ENCODE measurements around the gene GLT8D2. TPM values are rescaled to one million over a fixed set of nuclear protein-coding genes. Genes with fewer than 3 reads are reported as not detected.

The GLT8D2 gene
- total and polyA plus RNA-seq, 2 of the 13 experiments (the other 11 are each of a cell fraction or from before 2014, with no cell fraction given) = not detected

DNA sequence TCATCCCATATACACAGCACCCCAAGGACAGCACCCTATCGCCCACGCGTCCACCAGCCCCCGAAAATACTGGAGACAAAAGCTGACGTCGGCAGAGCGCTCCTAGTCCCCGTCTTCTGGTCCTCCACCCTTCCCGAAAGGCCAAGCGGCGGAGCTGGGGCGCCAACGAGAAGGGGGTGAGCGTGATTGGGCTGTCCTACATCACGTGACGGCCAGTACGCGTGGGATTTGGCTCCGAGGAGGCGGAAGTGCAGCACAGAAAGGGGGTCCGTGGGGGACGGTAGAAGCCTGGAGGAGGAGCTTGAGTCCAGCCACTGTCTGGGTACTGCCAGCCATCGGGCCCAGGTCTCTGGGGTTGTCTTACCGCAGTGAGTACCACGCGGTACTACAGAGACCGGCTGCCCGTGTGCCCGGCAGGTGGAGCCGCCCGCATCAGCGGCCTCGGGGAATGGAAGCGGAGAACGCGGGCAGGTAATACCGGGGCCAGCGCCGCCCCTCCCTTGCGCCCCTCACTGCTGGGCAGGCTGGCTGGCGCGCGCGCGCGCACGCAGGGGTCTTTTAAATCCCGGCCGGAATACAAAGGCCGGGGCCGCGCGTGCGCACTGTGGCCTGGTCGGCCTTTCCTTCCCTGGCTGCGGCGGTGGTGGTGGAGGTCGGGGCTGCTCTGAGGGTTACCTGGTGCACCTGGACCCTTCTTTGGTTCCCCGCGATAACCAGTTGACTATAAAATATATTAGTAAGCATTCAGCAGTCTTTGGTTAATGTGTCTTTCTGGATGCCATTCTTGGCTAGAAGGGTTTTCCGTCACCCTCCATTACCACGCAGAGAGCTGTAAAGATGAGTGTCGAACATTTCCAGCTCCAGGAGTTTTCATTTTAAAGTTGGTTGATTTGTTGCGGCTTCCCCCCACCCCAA lies 84.1 kb downstream of the GLT8D2 start, which contains the start of gene TDG (continued):
- TF ChIP-seq ZNF766 (CRISPR knock-in tag; IDR thresholded peaks at IDR 0.05; ENCODE audit: borderline replicate concordance) = no peak; the same call in 1 of the 2 replicates
- peak; percentile 41; the same call in 1 of the 2 replicates for TF ChIP-seq NCOR1 (IDR thresholded peaks at IDR 0.05; ENCODE audit: borderline replicate concordance, low read length)
- peak; percentile 90 for TF ChIP-seq POLR2AphosphoS5 (IDR thresholded peaks at IDR 0.05; ENCODE audit: low read depth, low read length)
- TF ChIP-seq ZFYVE20 (CRISPR knock-in tag; IDR thresholded peaks at IDR 0.05; ENCODE audit: borderline replicate concordance, low read depth) = no peak
- TF ChIP-seq, protein P1, sequence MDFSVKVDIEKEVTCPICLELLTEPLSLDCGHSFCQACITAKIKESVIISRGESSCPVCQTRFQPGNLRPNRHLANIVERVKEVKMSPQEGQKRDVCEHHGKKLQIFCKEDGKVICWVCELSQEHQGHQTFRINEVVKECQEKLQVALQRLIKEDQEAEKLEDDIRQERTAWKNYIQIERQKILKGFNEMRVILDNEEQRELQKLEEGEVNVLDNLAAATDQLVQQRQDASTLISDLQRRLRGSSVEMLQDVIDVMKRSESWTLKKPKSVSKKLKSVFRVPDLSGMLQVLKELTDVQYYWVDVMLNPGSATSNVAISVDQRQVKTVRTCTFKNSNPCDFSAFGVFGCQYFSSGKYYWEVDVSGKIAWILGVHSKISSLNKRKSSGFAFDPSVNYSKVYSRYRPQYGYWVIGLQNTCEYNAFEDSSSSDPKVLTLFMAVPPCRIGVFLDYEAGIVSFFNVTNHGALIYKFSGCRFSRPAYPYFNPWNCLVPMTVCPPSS (IDR thresholded peaks at IDR 0.05) = no peak
- TF ChIP-seq ZNF558 (CRISPR knock-in tag; IDR thresholded peaks at IDR 0.05; ENCODE audit: borderline replicate concordance) = peak; percentile 63; the same call in 1 of the 2 replicates
- TF ChIP-seq, protein P2, sequence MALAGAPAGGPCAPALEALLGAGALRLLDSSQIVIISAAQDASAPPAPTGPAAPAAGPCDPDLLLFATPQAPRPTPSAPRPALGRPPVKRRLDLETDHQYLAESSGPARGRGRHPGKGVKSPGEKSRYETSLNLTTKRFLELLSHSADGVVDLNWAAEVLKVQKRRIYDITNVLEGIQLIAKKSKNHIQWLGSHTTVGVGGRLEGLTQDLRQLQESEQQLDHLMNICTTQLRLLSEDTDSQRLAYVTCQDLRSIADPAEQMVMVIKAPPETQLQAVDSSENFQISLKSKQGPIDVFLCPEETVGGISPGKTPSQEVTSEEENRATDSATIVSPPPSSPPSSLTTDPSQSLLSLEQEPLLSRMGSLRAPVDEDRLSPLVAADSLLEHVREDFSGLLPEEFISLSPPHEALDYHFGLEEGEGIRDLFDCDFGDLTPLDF (CRISPR knock-in tag; IDR thresholded peaks at IDR 0.05) = peak; percentile 87
- TF ChIP-seq, protein P3, sequence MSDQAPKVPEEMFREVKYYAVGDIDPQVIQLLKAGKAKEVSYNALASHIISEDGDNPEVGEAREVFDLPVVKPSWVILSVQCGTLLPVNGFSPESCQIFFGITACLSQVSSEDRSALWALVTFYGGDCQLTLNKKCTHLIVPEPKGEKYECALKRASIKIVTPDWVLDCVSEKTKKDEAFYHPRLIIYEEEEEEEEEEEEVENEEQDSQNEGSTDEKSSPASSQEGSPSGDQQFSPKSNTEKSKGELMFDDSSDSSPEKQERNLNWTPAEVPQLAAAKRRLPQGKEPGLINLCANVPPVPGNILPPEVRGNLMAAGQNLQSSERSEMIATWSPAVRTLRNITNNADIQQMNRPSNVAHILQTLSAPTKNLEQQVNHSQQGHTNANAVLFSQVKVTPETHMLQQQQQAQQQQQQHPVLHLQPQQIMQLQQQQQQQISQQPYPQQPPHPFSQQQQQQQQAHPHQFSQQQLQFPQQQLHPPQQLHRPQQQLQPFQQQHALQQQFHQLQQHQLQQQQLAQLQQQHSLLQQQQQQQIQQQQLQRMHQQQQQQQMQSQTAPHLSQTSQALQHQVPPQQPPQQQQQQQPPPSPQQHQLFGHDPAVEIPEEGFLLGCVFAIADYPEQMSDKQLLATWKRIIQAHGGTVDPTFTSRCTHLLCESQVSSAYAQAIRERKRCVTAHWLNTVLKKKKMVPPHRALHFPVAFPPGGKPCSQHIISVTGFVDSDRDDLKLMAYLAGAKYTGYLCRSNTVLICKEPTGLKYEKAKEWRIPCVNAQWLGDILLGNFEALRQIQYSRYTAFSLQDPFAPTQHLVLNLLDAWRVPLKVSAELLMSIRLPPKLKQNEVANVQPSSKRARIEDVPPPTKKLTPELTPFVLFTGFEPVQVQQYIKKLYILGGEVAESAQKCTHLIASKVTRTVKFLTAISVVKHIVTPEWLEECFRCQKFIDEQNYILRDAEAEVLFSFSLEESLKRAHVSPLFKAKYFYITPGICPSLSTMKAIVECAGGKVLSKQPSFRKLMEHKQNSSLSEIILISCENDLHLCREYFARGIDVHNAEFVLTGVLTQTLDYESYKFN (CRISPR knock-in tag; conservative IDR thresholded peaks at IDR 0.05) = no peak; the same call in 1 of the 2 replicates
- TF ChIP-seq, protein P4, sequence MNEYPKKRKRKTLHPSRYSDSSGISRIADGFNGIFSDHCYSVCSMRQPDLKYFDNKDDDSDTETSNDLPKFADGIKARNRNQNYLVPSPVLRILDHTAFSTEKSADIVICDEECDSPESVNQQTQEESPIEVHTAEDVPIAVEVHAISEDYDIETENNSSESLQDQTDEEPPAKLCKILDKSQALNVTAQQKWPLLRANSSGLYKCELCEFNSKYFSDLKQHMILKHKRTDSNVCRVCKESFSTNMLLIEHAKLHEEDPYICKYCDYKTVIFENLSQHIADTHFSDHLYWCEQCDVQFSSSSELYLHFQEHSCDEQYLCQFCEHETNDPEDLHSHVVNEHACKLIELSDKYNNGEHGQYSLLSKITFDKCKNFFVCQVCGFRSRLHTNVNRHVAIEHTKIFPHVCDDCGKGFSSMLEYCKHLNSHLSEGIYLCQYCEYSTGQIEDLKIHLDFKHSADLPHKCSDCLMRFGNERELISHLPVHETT (CRISPR knock-in tag; conservative IDR thresholded peaks at IDR 0.05) = 0 out of 2 replicates have a peak, but pooled peaks have one; percentile 23
- TF ChIP-seq KDM3A (CRISPR knock-in tag; IDR thresholded peaks at IDR 0.05; ENCODE audit: low read depth) = peak; percentile 54; the same call in 1 of the 2 replicates
- peak; percentile 78; the same call in 1 of the 2 replicates for TF ChIP-seq ZNF431 (CRISPR knock-in tag; IDR thresholded peaks at IDR 0.05; ENCODE audit: borderline replicate concordance, low read depth)
- no peak for TF ChIP-seq ZNF101 (CRISPR knock-in tag; IDR thresholded peaks at IDR 0.05; ENCODE audit: borderline replicate concordance, low read depth)
- peak; percentile 98 for TF ChIP-seq GABPB1 (CRISPR knock-in tag; IDR thresholded peaks at IDR 0.05)
- TF ChIP-seq, protein P5, sequence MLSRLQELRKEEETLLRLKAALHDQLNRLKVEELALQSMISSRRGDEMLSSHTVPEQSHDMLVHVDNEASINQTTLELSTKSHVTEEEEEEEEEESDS (CRISPR knock-in tag; IDR thresholded peaks at IDR 0.05; ENCODE audit: borderline replicate concordance) = no peak
- no peak for TF ChIP-seq STAG1 (CRISPR knock-in tag; IDR thresholded peaks at IDR 0.05)
- no peak for TF ChIP-seq ZNF644 (CRISPR knock-in tag; IDR thresholded peaks at IDR 0.05; ENCODE audit: low read depth)
- TF ChIP-seq HDAC6 (IDR thresholded peaks at IDR 0.05; ENCODE audit: low read depth, low read length) = no peak
- TF ChIP-seq, protein P6, sequence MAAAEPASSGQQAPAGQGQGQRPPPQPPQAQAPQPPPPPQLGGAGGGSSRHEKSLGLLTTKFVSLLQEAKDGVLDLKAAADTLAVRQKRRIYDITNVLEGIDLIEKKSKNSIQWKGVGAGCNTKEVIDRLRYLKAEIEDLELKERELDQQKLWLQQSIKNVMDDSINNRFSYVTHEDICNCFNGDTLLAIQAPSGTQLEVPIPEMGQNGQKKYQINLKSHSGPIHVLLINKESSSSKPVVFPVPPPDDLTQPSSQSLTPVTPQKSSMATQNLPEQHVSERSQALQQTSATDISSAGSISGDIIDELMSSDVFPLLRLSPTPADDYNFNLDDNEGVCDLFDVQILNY (CRISPR knock-in tag; conservative IDR thresholded peaks at IDR 0.05) = no peak
- no peak for TF ChIP-seq ZNF878 (CRISPR knock-in tag; IDR thresholded peaks at IDR 0.05)
- peak; percentile 97 for TF ChIP-seq RAD51 (IDR thresholded peaks at IDR 0.05; ENCODE audit: borderline replicate concordance)
